ENCODE results near the gene TTI1.

GRCh38 chr20:38021087-38021772, 12.0 kb downstream of the TTI1 start:
- TF ChIP-seq CTCF (IDR thresholded peaks at IDR 0.05; ENCODE audit: poor library complexity, severe bottlenecking) (no peak), POLR2AphosphoS5 (IDR thresholded peaks at IDR 0.05) (no peak), EP300 (conservative IDR thresholded peaks at IDR 0.05; ENCODE audit: poor library complexity, severe bottlenecking) (no peak)

Data from neural cell (in vitro differentiated cells).